KMS-11 (cell line): ENCODE data around the gene PLEKHH2.

Source experiments
- H2AFZ ChIP-seq: fragments of 200-600 bp; sonication (generic); 2 replicates; pipeline ENCODE4 v1.6.1; 2016; ENCODE audit warnings: antibody characterized with exemption, mixed run types, low read depth
- H3K27ac ChIP-seq: fragments of 200-600 bp; sonication (generic); 2 replicates; pipeline ENCODE4 v1.6.1; 2016; ENCODE audit warnings: mild to moderate bottlenecking, mixed run types
- H3K27me3 ChIP-seq: fragments of 200-600 bp; sonication (generic); 2 replicates; pipeline ENCODE4 v1.6.1; 2017; ENCODE audit warnings: mild to moderate bottlenecking, low read depth, mixed run types, moderate library complexity; ENCODE audit not compliant: insufficient read depth
- H3K36me3 ChIP-seq: fragments of 200-600 bp; sonication (generic); 2 replicates; pipeline ENCODE4 v1.6.1; 2017; ENCODE audit warnings: mild to moderate bottlenecking, mixed run types; ENCODE audit not compliant: insufficient read depth
- H3K4me1 ChIP-seq: fragments of 200-600 bp; sonication (generic); 2 replicates; pipeline ENCODE4 v1.6.1; 2016; ENCODE audit warnings: mild to moderate bottlenecking, low read depth, mixed run types; ENCODE audit not compliant: poor library complexity, severe bottlenecking
- H3K4me2 ChIP-seq: fragments of 200-600 bp; sonication (generic); 2 replicates; pipeline ENCODE4 v1.7.0; 2016; ENCODE audit warnings: mild to moderate bottlenecking, mixed run types
- H3K4me3 ChIP-seq: fragments of 200-600 bp; sonication (generic); IDR thresholded peaks from 2 replicates; pipeline ENCODE4 v1.6.1; 2017; ENCODE audit warnings: low read depth, low read length, mixed read lengths; ENCODE audit not compliant: insufficient read depth
- H3K79me2 ChIP-seq: fragments of 200-600 bp; sonication (generic); 2 replicates; pipeline ENCODE4 v1.6.1; 2016; ENCODE audit warnings: low read depth, mixed run types; ENCODE audit not compliant: insufficient read depth
- H3K9ac ChIP-seq: fragments of 200-600 bp; sonication (generic); 2 replicates; pipeline ENCODE4 v1.6.1; 2016; ENCODE audit warnings: mild to moderate bottlenecking, mixed run types
- H4K20me1 ChIP-seq: fragments of 200-600 bp; sonication (generic); 2 replicates; pipeline ENCODE4 v1.6.1; 2016; ENCODE audit warnings: mild to moderate bottlenecking, mixed run types; ENCODE audit not compliant: insufficient read depth
- TF ChIP-seq, protein P1 (sequence below): fragments of 200-600 bp; sonication (generic); conservative IDR thresholded peaks from 2 replicates; pipeline ENCODE4 v1.6.1; 2017; ENCODE audit warnings: low read depth, mild to moderate bottlenecking, antibody characterized with exemption, low read length, moderate library complexity, mixed read lengths

The PLEKHH2 gene

DNA sequence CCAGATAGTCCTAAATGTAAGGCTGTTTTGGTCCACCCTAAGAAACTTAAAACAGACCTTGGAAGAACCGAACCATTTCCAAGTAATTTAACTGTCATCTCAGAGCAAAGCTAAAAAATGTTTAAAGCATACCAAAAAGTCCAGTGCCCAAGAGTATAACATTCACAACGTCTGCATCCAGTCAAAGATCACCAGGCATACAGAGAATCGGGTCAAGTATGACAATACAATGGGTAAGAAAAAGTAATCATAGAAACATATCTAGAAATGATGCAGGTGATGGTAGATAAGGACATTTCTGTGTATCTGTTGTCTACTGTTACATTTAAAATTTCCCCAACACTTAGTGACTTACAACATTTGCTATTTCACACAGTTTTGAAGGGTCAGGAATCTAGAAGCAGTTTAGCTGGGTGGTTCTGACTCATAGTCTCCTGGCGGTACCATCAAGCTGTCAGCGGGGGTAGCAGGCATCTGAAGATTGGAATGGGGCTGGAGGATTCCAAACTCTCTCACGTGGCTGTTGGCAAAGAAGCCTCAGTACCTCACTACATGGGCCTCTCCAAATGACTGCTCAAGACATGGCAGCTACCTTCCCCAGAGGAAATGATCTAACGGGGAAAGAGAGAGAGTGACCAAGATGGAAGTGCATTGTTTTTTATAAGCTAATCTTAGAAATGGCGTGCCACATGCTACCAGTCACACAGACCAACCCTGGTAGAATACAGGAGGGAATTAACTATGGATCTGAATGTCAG, 100.2 kb downstream of the PLEKHH2 start:
- H3K79me2 ChIP-seq, result no peaks in the 10 kb centered on the region
- no peaks in the 10 kb centered on the region for H4K20me1 ChIP-seq
- H3K27ac ChIP-seq, result no peak overlapping the region
- H3K4me2 ChIP-seq, result no peak overlapping the region
- TF ChIP-seq, protein P1, sequence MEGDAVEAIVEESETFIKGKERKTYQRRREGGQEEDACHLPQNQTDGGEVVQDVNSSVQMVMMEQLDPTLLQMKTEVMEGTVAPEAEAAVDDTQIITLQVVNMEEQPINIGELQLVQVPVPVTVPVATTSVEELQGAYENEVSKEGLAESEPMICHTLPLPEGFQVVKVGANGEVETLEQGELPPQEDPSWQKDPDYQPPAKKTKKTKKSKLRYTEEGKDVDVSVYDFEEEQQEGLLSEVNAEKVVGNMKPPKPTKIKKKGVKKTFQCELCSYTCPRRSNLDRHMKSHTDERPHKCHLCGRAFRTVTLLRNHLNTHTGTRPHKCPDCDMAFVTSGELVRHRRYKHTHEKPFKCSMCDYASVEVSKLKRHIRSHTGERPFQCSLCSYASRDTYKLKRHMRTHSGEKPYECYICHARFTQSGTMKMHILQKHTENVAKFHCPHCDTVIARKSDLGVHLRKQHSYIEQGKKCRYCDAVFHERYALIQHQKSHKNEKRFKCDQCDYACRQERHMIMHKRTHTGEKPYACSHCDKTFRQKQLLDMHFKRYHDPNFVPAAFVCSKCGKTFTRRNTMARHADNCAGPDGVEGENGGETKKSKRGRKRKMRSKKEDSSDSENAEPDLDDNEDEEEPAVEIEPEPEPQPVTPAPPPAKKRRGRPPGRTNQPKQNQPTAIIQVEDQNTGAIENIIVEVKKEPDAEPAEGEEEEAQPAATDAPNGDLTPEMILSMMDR, result no peak
- H3K36me3 ChIP-seq, result no peaks in the 10 kb centered on the region
- no peaks in the 10 kb centered on the region for H3K27me3 ChIP-seq
- no peak overlapping the region for H3K9ac ChIP-seq
- no peaks in the 10 kb centered on the region for H3K4me1 ChIP-seq
- H2AFZ ChIP-seq, result no peak overlapping the region
- no peak overlapping the region for H3K4me3 ChIP-seq

DNA sequence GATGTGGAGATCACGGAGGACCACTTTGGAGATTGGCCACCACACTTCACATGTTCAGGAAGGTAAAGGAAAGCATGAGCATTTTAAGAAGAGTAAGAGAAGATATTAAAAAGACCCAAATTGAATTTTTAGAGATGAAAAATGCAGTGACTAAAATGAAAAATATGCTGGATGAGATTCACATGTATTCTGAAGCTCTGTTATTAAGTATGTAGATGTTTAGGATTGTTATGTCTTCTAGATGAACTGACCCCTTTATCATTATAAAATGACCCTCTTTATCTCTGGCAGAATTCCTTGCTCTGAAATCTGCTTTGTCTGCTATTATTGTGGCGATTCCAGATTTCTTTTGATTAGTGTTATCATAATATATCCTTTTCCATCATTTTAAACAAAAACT, 100.8 kb downstream of the PLEKHH2 start:
- no peak overlapping the region for H2AFZ ChIP-seq
- TF ChIP-seq, protein P1, result no peak
- no peaks in the 10 kb centered on the region for H3K79me2 ChIP-seq
- H3K27ac ChIP-seq, result no peak overlapping the region
- H3K27me3 ChIP-seq, result no peaks in the 10 kb centered on the region
- H3K4me3 ChIP-seq, result no peak overlapping the region
- no peaks in the 10 kb centered on the region for H3K4me1 ChIP-seq
- H3K36me3 ChIP-seq, result no peaks in the 10 kb centered on the region
- H4K20me1 ChIP-seq, result no peaks in the 10 kb centered on the region
- no peak overlapping the region for H3K9ac ChIP-seq
- no peak overlapping the region for H3K4me2 ChIP-seq

DNA sequence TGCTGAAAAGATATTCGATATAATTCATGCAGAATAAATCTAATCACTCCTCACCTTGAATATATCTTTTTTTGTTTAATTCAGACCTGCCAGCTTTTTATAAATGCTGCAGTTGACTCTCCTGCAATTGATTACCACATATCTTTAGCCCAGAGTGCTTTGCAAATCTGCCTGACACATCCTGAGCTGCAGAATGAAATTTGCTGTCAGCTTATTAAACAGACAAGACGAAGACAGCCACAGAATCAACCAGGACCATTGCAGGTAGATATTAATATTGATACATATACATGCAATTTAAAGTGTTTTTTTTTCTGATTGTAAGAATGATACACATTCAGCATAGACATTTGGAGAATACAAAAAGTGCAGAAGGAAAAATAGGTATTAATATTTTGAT, 101.2 kb downstream of the PLEKHH2 start:
- Histone ChIP-seq H3K4me3 (no peak overlapping the region), H3K27ac (no peak overlapping the region), H3K4me2 (no peak overlapping the region), H3K27me3 (no peaks in the 10 kb centered on the region), H3K79me2 (no peaks in the 10 kb centered on the region), H3K9ac (no peak overlapping the region), H4K20me1 (no peaks in the 10 kb centered on the region), H2AFZ (no peak overlapping the region), H3K36me3 (no peaks in the 10 kb centered on the region), H3K4me1 (no peaks in the 10 kb centered on the region)
- TF ChIP-seq, protein P1, result no peak

DNA sequence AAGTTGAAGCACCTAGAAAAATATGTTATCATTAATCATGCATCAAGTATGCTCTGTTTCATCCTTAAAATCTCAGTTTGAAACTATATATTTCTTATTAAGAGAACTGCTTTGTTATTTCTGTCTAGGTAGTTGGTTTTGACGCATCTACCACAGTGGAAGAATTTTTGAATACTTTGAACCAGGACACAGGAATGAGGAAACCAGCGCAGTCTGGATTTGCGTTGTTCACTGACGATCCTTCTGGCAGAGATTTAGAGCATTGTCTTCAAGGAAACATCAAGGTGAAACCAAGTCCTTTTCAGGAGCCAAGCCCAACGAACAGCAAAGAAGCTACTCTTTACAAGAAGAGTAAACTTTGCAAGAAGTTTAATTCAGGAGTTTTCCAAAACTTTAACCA, 106.6 kb downstream of the PLEKHH2 start:
- Histone ChIP-seq H4K20me1 (no peaks in the 10 kb centered on the region), H3K27me3 (no peaks in the 10 kb centered on the region), H3K79me2 (no peaks in the 10 kb centered on the region), H3K4me1 (no peaks in the 10 kb centered on the region), H3K36me3 (no peaks in the 10 kb centered on the region), H3K27ac (no peak overlapping the region), H3K4me2 (no peak overlapping the region), H3K4me3 (no peak overlapping the region), H2AFZ (no peak overlapping the region), H3K9ac (no peak overlapping the region)
- TF ChIP-seq, protein P1, result no peak
